Right lobe of liver (tissue), 4 donors: ENCODE data around the gene RPL18A.

Experiments
- POLR2A ChIP-seq: fragments of 450-650 bp; IDR thresholded peaks from one replicate; pipeline ENCODE4 v1.6.1; 2017; ENCODE audit warnings: antibody characterized with exemption, mild to moderate bottlenecking
- TF ChIP-seq, protein P1 (sequence below), 4 donors: fragments of 200-600 bp in 3 of 4; fragments of 450-650 bp in 1 of 4; IDR thresholded peaks; one replicate each; pipeline versions ENCODE4 v1.5.1 to v1.8.0; 2016 to 2022; ENCODE audit warnings: antibody characterized with exemption in 4 of 4, mild to moderate bottlenecking in 2 of 4
- donor health status: DM: no; HTN: no; CAD: no.
- donor health status: DM: no; HTN: no; CAD: no.
- donor health status: DM: no; HTN: yes; CAD: no.

DNA sequence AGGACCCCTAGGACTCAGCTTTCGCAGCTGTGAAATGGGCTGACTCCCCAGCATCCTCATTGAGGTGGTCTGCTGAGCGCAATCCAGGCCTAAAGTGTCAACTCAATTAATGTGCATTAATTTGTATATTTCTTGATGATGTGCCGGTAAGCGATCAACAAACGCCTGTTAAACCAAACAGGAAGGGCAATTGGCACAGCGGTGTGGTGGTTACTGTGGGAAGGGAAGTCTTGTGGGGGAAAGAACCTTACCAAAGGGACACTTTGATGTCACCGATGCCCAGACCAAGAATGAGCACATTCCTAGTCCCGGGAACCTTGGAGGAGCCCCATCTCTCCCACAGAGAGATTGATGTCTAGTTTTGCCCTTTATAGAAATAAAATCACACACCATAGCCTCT is 13.6 kb upstream of the RPL18A start:
- TF ChIP-seq, protein P1, sequence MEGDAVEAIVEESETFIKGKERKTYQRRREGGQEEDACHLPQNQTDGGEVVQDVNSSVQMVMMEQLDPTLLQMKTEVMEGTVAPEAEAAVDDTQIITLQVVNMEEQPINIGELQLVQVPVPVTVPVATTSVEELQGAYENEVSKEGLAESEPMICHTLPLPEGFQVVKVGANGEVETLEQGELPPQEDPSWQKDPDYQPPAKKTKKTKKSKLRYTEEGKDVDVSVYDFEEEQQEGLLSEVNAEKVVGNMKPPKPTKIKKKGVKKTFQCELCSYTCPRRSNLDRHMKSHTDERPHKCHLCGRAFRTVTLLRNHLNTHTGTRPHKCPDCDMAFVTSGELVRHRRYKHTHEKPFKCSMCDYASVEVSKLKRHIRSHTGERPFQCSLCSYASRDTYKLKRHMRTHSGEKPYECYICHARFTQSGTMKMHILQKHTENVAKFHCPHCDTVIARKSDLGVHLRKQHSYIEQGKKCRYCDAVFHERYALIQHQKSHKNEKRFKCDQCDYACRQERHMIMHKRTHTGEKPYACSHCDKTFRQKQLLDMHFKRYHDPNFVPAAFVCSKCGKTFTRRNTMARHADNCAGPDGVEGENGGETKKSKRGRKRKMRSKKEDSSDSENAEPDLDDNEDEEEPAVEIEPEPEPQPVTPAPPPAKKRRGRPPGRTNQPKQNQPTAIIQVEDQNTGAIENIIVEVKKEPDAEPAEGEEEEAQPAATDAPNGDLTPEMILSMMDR (IDR thresholded peaks at IDR 0.05): no peak
- TF ChIP-seq POLR2A: no peak
